ENCODE data around the gene AOPEP.

The AOPEP gene

GRCh38 chr9:94726495-94727191 lies at the start of gene AOPEP:
Gene AOPEP (plus strand): TSS chr9:94726699. CDS start chr9:94759784, 33,085 bp downstream.
- DNase-seq: peak; percentile 99

- DNase-seq: no peak
Observed at GRCh38 chr9:94677929-94678328, 48.6 kb upstream of the AOPEP start.

GRCh38 chr9:94679587-94679986 lies 46.9 kb upstream of the AOPEP start:
- DNase-seq: no peak

GRCh38 chr9:94680020-94680419 lies 46.5 kb upstream of the AOPEP start:
- DNase-seq: no peak

GRCh38 chr9:94680621-94681020 lies 45.9 kb upstream of the AOPEP start:
- no peak for DNase-seq

GRCh38 chr9:94681508-94681907 lies 45.0 kb upstream of the AOPEP start:
- peak; percentile 65 for DNase-seq

GRCh38 chr9:94685359-94685758 lies 41.1 kb upstream of the AOPEP start:
- no peak for DNase-seq

GRCh38 chr9:94687451-94687850 lies 39.0 kb upstream of the AOPEP start:
- no peak for DNase-seq

GRCh38 chr9:94690344-94690743 lies 36.2 kb upstream of the AOPEP start:
- DNase-seq: no peak

- DNase-seq: no peak
Observed at GRCh38 chr9:94692601-94693000, 33.9 kb upstream of the AOPEP start.

GRCh38 chr9:94693485-94694204 lies 32.9 kb upstream of the AOPEP start:
- DNase-seq: no peak

- DNase-seq: no peak
Observed at GRCh38 chr9:94696545-94696944, 30.0 kb upstream of the AOPEP start.

GRCh38 chr9:94697972-94698581 lies 28.4 kb upstream of the AOPEP start:
- no peak for DNase-seq

- no peak for DNase-seq
Observed at GRCh38 chr9:94699715-94700373, 26.7 kb upstream of the AOPEP start.

GRCh38 chr9:94700445-94700844 lies 26.1 kb upstream of the AOPEP start:
- no peak for DNase-seq

GRCh38 chr9:94703488-94704140 lies 22.9 kb upstream of the AOPEP start:
- DNase-seq: no peak

GRCh38 chr9:94705162-94705702 lies 21.3 kb upstream of the AOPEP start:
- no peak for DNase-seq

GRCh38 chr9:94706922-94707321 lies 19.6 kb upstream of the AOPEP start:
- no peak for DNase-seq

GRCh38 chr9:94713436-94714215 lies 12.9 kb upstream of the AOPEP start:
- DNase-seq: no peak

GRCh38 chr9:94714494-94714893 lies 12.0 kb upstream of the AOPEP start:
- DNase-seq: no peak

- no peak for DNase-seq
Observed at GRCh38 chr9:94717761-94718160, 8.7 kb upstream of the AOPEP start.

- DNase-seq: no peak
Observed at GRCh38 chr9:94718936-94719335, 7.6 kb upstream of the AOPEP start.

Measured in stimulated activated CD4-positive, alpha-beta T cell treated with anti-CD3 and anti-CD28 coated beads, Interleukin-4, amount 100 ng/mL, for 24 hours (primary cell).